ENCODE measurements around the gene CCDC183. TPM values are rescaled to one million over a fixed set of nuclear protein-coding genes. Genes with fewer than 3 reads are reported as not detected.

CCDC183 gene
- total and polyA plus RNA-seq, 10 of the 15 experiments (the other 5 are each of a cell fraction or from before 2014, with no cell fraction given) = 0.04 to 1.2 (median 0.55) TPM; not detected in 5

DNA sequence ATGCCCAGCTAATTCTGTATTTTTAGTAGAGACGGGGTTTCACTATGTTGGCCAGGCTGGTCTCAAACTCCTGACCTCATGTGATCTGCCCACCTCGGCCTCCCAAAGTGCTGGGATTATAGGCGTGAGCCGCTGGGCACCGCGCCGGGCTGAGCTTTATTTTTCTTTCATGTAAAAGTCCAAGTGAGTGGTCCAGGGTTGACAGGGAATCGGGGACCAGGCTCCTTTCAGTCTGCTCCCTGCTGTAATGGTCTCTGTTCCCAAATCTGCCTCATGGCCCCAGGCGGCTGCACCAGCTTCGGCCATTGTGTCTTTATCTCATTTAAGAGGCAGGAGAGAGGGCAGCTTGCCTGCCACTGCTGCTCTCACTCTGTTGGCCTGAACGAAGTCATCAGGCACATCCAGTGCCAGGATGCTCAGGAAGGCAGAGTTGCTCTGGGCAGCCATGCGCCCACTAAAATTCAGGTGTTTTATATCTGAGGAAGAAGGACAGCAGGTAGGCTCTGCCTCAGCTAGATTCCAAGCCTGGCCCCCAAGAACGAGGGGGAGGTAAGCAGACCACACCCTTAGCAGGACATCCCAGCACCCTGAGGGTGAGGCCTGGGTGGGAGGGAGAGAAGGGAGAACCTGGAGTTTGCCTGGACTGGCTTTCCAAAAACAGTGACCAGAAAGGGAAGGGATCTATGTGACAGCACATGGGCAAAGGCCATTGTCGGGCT, 1.7 kb upstream of the CCDC183 start:
- FAIRE-seq = no peak
- CTCF ChIA-PET = interaction anchor here (0.9 to 3.3 kb wide), 4 partner anchors 12 to 274 kb away, joined by 5 to 27 read pairs (median 6); no protein-coding TSS in a partner anchor
- in situ Hi-C loops (cut with MboI) = no loop called here

More for the DNA sequence above, 1.7 kb upstream of the CCDC183 start:
- no peaks in the 10 kb centered on the region for H3K27me3 ChIP-seq (replicated peaks in 1 of 2; ENCODE audit: control insufficient read depth in 2 of 2, insufficient read depth in 2 of 2, low read length in 1 of 2)
- no peak overlapping the region for H3K9ac ChIP-seq (ENCODE audit: control insufficient read depth, insufficient read depth, low read length)
- BruUV-seq (replicated peaks) = no TSS peak
- no peaks in the 10 kb centered on the region for H3K9me3 ChIP-seq (replicated peaks; ENCODE audit: control insufficient read depth, insufficient read depth, low read length)
- H3K4me2 ChIP-seq (ENCODE audit: control insufficient read depth, insufficient read depth) = no peak overlapping the region
- peaks cover 7% of the 10 kb centered on the region for H3K4me1 ChIP-seq (ENCODE audit: control insufficient read depth, insufficient read depth, low read length)
- H3K79me2 ChIP-seq (ENCODE audit: control insufficient read depth, insufficient read depth, low read length) = peaks cover 2% of the 10 kb centered on the region; the same call in 1 of the 2 replicates
- peaks cover 2% of the 10 kb centered on the region; the same call in 1 of the 2 replicates for H4K20me1 ChIP-seq (ENCODE audit: control insufficient read depth, insufficient read depth)
- SMC1A ChIA-PET (ENCODE audit: uncharacterized antibody, unreplicated experiment) = no interaction called here
- RAD21 ChIA-PET (ENCODE audit: unreplicated experiment) = interaction anchor here (0.8 to 1.2 kb wide), 3 partner anchors 18 to 241 kb away, joined by 3 read pairs; partner anchors contain the start of gene AJM1
- DNase-seq (ENCODE audit: low read depth, low spot score) (no peak), ATAC-seq (no peak)
- no peak overlapping the region for H2AFZ ChIP-seq (ENCODE audit: control insufficient read depth, low read depth, low read length)
- POLR2A ChIA-PET = interaction anchor here (0.5 to 1.3 kb wide), 3 partner anchors 24 to 241 kb away, joined by 3 to 4 read pairs (median 3); no protein-coding TSS in a partner anchor
- intact Hi-C loops (cut with micrococcal nuclease; ENCODE audit: unreplicated experiment) = loop anchor here (10.0 kb wide), 1 partner anchor 150 kb away; the partner anchor contains the start of genes C8G and FBXW5
- H3K27ac ChIP-seq (ENCODE audit: control insufficient read depth, insufficient read depth) = no peak overlapping the region
- H3K36me3 ChIP-seq (ENCODE audit: control insufficient read depth in 2 of 2, insufficient read depth in 2 of 2, low read length in 1 of 2) = no peaks in the 10 kb centered on the region
- 72% methylated on average over 14 of the region's 14 CpGs for WGBS (ENCODE audit: insufficient coverage, insufficient replicate concordance, low lambda C conversion rate, missing lambda C conversion rate)
- H3K4me3 ChIP-seq = no peak overlapping the region
- TF ChIP-seq STAT1 (conservative IDR thresholded peaks at IDR 0.05) (no peak), GABPA (IDR thresholded peaks at IDR 0.05; ENCODE audit: low read depth) (no peak), PAX5 (IDR thresholded peaks at IDR 0.05; ENCODE audit: borderline replicate concordance, low read depth, low read length) (no peak), WRNIP1 (IDR thresholded peaks at IDR 0.05; ENCODE audit: borderline replicate concordance, low read depth, low read length) (no peak), SIN3A (IDR thresholded peaks at IDR 0.05; ENCODE audit: low read depth, low read length) (no peak), CBFB (IDR thresholded peaks at IDR 0.05; ENCODE audit: low read depth) (no peak), CREB1 (IDR thresholded peaks at IDR 0.05; ENCODE audit: low read depth) (no peak), FOXK2 (IDR thresholded peaks at IDR 0.05) (no peak), BHLHE40 (IDR thresholded peaks at IDR 0.05; ENCODE audit: borderline replicate concordance in 1 of 2, low read depth in 2 of 2, low read length in 1 of 2) (no peak), MYB (IDR thresholded peaks at IDR 0.05; ENCODE audit: borderline replicate concordance, low read depth, low read length) (no peak)
- TF ChIP-seq, protein P1, sequence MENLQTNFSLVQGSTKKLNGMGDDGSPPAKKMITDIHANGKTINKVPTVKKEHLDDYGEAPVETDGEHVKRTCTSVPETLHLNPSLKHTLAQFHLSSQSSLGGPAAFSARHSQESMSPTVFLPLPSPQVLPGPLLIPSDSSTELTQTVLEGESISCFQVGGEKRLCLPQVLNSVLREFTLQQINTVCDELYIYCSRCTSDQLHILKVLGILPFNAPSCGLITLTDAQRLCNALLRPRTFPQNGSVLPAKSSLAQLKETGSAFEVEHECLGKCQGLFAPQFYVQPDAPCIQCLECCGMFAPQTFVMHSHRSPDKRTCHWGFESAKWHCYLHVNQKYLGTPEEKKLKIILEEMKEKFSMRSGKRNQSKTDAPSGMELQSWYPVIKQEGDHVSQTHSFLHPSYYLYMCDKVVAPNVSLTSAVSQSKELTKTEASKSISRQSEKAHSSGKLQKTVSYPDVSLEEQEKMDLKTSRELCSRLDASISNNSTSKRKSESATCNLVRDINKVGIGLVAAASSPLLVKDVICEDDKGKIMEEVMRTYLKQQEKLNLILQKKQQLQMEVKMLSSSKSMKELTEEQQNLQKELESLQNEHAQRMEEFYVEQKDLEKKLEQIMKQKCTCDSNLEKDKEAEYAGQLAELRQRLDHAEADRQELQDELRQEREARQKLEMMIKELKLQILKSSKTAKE (IDR thresholded peaks at IDR 0.05; ENCODE audit: low read depth, poor library complexity, severe bottlenecking) = no peak
